ENCODE measurements around the gene RYR3.

Gene RYR3

GRCh38 chr15:33500432-33501195 lies 189.8 kb downstream of the RYR3 start:
- TF ChIP-seq SP2 (tag by site-specific recombination; IDR thresholded peaks at IDR 0.05) (no peak), ZEB2 (tag by site-specific recombination; IDR thresholded peaks at IDR 0.05) (no peak), ZIC2 (tag by site-specific recombination; IDR thresholded peaks at IDR 0.05) (no peak), ZNF558 (tag by site-specific recombination; IDR thresholded peaks at IDR 0.05) (no peak), ZNF549 (tag by site-specific recombination; IDR thresholded peaks at IDR 0.05) (no peak), GFI1B (tag by site-specific recombination; IDR thresholded peaks at IDR 0.05) (no peak), ZNF391 (tag by site-specific recombination; IDR thresholded peaks at IDR 0.05; ENCODE audit: borderline replicate concordance, low read depth) (no peak)
- TF ChIP-seq, protein P1, sequence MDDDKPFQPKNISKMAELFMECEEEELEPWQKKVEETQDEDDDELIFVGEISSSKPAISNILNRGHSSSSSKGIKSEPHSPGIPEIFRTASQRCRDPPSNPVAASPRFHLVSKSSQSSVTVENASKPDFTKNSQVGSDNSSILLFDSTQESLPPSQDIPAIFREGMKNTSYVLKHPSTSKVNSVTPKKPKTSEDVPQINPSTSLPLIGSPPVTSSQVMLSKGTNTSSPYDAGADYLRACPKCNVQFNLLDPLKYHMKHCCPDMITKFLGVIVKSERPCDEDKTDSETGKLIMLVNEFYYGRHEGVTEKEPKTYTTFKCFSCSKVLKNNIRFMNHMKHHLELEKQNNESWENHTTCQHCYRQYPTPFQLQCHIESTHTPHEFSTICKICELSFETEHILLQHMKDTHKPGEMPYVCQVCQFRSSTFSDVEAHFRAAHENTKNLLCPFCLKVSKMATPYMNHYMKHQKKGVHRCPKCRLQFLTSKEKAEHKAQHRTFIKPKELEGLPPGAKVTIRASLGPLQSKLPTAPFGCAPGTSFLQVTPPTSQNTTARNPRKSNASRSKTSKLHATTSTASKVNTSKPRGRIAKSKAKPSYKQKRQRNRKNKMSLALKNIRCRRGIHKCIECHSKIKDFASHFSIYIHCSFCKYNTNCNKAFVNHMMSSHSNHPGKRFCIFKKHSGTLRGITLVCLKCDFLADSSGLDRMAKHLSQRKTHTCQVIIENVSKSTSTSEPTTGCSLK (tag by site-specific recombination; IDR thresholded peaks at IDR 0.05): no peak
- TF ChIP-seq, protein P2, sequence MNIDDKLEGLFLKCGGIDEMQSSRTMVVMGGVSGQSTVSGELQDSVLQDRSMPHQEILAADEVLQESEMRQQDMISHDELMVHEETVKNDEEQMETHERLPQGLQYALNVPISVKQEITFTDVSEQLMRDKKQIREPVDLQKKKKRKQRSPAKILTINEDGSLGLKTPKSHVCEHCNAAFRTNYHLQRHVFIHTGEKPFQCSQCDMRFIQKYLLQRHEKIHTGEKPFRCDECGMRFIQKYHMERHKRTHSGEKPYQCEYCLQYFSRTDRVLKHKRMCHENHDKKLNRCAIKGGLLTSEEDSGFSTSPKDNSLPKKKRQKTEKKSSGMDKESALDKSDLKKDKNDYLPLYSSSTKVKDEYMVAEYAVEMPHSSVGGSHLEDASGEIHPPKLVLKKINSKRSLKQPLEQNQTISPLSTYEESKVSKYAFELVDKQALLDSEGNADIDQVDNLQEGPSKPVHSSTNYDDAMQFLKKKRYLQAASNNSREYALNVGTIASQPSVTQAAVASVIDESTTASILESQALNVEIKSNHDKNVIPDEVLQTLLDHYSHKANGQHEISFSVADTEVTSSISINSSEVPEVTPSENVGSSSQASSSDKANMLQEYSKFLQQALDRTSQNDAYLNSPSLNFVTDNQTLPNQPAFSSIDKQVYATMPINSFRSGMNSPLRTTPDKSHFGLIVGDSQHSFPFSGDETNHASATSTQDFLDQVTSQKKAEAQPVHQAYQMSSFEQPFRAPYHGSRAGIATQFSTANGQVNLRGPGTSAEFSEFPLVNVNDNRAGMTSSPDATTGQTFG (tag by site-specific recombination; IDR thresholded peaks at IDR 0.05; ENCODE audit: borderline replicate concordance): no peak
- Histone ChIP-seq H3K27ac (ENCODE audit: extremely low read depth, low read depth, low read length) (no peak overlapping the region), H3K4me1 (ENCODE audit: control insufficient read depth, insufficient read depth, low read length) (no peaks in the 10 kb centered on the region), H3K9me3 (ENCODE audit: control insufficient read depth, insufficient read depth, low read depth, low read length) (no peaks in the 10 kb centered on the region), H3K36me3 (ENCODE audit: control insufficient read depth in 2 of 2, insufficient read depth in 1 of 2, low read length in 2 of 2) (no peaks in the 10 kb centered on the region), H3K4me3 (ENCODE audit: low read depth, low read length) (no peak overlapping the region)
- ChIA-PET CTCF (interaction anchor here (1.0 kb wide), 1 partner anchor 9 kb away, joined by 4 read pairs; no protein-coding TSS in a partner anchor), POLR2A (no interaction called here)

DNA sequence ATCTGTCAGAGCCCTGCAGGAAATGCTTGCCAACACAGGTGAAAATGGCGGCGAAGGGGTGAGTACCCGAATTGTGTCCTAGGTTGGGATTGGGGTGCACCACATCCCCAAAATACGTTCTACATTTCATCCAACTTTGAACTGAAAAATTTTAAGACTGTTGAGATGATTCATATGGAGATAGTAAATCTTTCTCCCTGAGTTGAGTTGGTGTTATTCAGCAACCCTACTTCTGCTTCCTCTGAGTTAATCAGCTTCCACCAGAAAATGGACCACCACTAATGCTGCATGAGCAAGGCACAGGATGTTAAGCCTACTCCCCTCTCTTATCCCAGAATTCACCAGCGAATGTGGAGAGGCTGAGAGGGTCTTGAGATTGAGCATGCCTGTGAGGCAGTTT lies 192.9 kb downstream of the RYR3 start:
- CTCF ChIA-PET: interaction anchor here (1.1 kb wide), 1 partner anchor 235 kb away, joined by 3 read pairs; no protein-coding TSS in a partner anchor
- Histone ChIP-seq H3K27ac (ENCODE audit: extremely low read depth, low read depth, low read length) (no peak overlapping the region), H3K4me1 (ENCODE audit: control insufficient read depth, insufficient read depth, low read length) (no peaks in the 10 kb centered on the region), H3K4me3 (ENCODE audit: low read depth, low read length) (no peak overlapping the region), H3K9me3 (ENCODE audit: control insufficient read depth, insufficient read depth, low read depth, low read length) (no peaks in the 10 kb centered on the region), H3K36me3 (ENCODE audit: control insufficient read depth in 2 of 2, insufficient read depth in 1 of 2, low read length in 2 of 2) (no peaks in the 10 kb centered on the region)
- POLR2A ChIA-PET: no interaction called here
- TF ChIP-seq, protein P3, sequence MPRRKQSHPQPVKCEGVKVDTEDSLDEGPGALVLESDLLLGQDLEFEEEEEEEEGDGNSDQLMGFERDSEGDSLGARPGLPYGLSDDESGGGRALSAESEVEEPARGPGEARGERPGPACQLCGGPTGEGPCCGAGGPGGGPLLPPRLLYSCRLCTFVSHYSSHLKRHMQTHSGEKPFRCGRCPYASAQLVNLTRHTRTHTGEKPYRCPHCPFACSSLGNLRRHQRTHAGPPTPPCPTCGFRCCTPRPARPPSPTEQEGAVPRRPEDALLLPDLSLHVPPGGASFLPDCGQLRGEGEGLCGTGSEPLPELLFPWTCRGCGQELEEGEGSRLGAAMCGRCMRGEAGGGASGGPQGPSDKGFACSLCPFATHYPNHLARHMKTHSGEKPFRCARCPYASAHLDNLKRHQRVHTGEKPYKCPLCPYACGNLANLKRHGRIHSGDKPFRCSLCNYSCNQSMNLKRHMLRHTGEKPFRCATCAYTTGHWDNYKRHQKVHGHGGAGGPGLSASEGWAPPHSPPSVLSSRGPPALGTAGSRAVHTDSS (tag by site-specific recombination; IDR thresholded peaks at IDR 0.05): no peak
- TF ChIP-seq ZBTB17 (tag by site-specific recombination; IDR thresholded peaks at IDR 0.05) (no peak), ZNF76 (tag by site-specific recombination; IDR thresholded peaks at IDR 0.05; ENCODE audit: borderline replicate concordance, low read depth) (no peak), ZNF391 (tag by site-specific recombination; IDR thresholded peaks at IDR 0.05; ENCODE audit: borderline replicate concordance, low read depth) (no peak), ZNF404 (tag by site-specific recombination; IDR thresholded peaks at IDR 0.05) (no peak), PBX3 (CRISPR knock-in tag; IDR thresholded peaks at IDR 0.05) (no peak), ZNF169 (tag by site-specific recombination; IDR thresholded peaks at IDR 0.05) (no peak), ZNF426 (tag by site-specific recombination; IDR thresholded peaks at IDR 0.05) (no peak), GLI2 (tag by site-specific recombination; IDR thresholded peaks at IDR 0.05; ENCODE audit: borderline replicate concordance, low read depth) (no peak), ZNF548 (tag by site-specific recombination; IDR thresholded peaks at IDR 0.05) (no peak), ZNF398 (tag by site-specific recombination; IDR thresholded peaks at IDR 0.05) (no peak)
- TF ChIP-seq, protein P4, sequence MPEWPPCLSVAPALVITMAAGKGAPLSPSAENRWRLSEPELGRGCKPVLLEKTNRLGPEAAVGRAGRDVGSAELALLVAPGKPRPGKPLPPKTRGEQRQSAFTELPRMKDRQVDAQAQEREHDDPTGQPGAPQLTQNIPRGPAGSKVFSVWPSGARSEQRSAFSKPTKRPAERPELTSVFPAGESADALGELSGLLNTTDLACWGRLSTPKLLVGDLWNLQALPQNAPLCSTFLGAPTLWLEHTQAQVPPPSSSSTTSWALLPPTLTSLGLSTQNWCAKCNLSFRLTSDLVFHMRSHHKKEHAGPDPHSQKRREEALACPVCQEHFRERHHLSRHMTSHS (tag by site-specific recombination; IDR thresholded peaks at IDR 0.05): no peak
- TF ChIP-seq, protein P2 (tag by site-specific recombination; IDR thresholded peaks at IDR 0.05; ENCODE audit: borderline replicate concordance): no peak

Data from HEK293 (cell line).